OCI-LY7 (cell line): ENCODE measurements around the gene UCN3. TPM values are rescaled to one million over a fixed set of nuclear protein-coding genes. Genes with fewer than 3 reads are reported as not detected.

Experiments
- BruUV-seq: library from RNA; stranded (reverse); fragments of 400-500 nt; replicated peaks from 2 replicates; lab custom pipeline; 2021; lab: Mats Ljungman, UMichigan
- CTCF ChIA-PET: fragments of 300-600 bp; sonication (Branson Sonifier 250); formaldehyde crosslinking; loops from one replicate; lab custom pipeline; 2022; ENCODE audit warnings: antibody characterized with exemption; ENCODE audit not compliant: unreplicated experiment; lab: Charles Lee
- POLR2A ChIA-PET: fragments of 300-600 bp; sonication (Branson Sonifier 250); formaldehyde crosslinking; loops from one replicate; lab custom pipeline; 2022; ENCODE audit warnings: antibody characterized with exemption; lab: Charles Lee
- DNase-seq: peaks from one replicate; pipeline ENCODE4 v3.0.0-alpha.2; 2015; ENCODE audit warnings: low spot score
- H2AFZ ChIP-seq: fragments of 200-600 bp; sonication (generic), shearing (Covaris generic); 2 replicates; pipeline ENCODE4 v1.6.1; 2014; ENCODE audit warnings: mild to moderate bottlenecking, antibody characterized with exemption, low read length, moderate library complexity
- H3K27ac ChIP-seq: fragments of 200-600 bp; sonication (generic); 2 replicates; pipeline ENCODE4 v1.5.1; 2014; ENCODE audit warnings: mixed run types, low read depth, mild to moderate bottlenecking, moderate library complexity, low read length, inconsistent platforms; ENCODE audit not compliant: poor library complexity, severe bottlenecking
- H3K36me3 ChIP-seq: fragments of 200-600 bp; sonication (generic); 2 replicates; pipeline ENCODE4 v1.6.1; 2014; ENCODE audit warnings: mild to moderate bottlenecking, antibody characterized with exemption, low read length, moderate library complexity, mixed read lengths; ENCODE audit not compliant: insufficient read depth
- H3K4me1 ChIP-seq: fragments of 200-600 bp; sonication (generic); 2 replicates; pipeline ENCODE4 v1.5.1; 2014; ENCODE audit warnings: mild to moderate bottlenecking, low read length; ENCODE audit not compliant: insufficient read depth, poor library complexity, severe bottlenecking
- H3K4me2 ChIP-seq: fragments of 200-600 bp; sonication (generic); 2 replicates; pipeline ENCODE4 v1.6.1; 2014; ENCODE audit warnings: mild to moderate bottlenecking, low read length
- H3K4me3 ChIP-seq: fragments of 200-600 bp; sonication (generic); 2 replicates; pipeline ENCODE4 v1.5.1; 2014; ENCODE audit warnings: mild to moderate bottlenecking, low read depth, low read length; ENCODE audit not compliant: poor library complexity, severe bottlenecking
- H3K79me2 ChIP-seq: fragments of 200-600 bp; sonication (generic); 2 replicates; pipeline ENCODE4 v1.6.1; 2016; ENCODE audit warnings: low read depth, mild to moderate bottlenecking, low read length, moderate library complexity, mixed read lengths; ENCODE audit not compliant: insufficient read depth
- H3K9me2 ChIP-seq: fragments of 200-600 bp; sonication (generic); 2 replicates; pipeline ENCODE4 v1.6.1; 2016; ENCODE audit warnings: mild to moderate bottlenecking, low read length, mixed read lengths; ENCODE audit not compliant: insufficient read depth
- H3K9me3 ChIP-seq: fragments of 200-600 bp; sonication (generic); 2 replicates; pipeline ENCODE4 v1.6.1; 2014; ENCODE audit warnings: mild to moderate bottlenecking, mixed run types, low read length, mixed read lengths
- H4K20me1 ChIP-seq: fragments of 200-600 bp; sonication (generic); 2 replicates; pipeline ENCODE4 v1.6.1; 2014; ENCODE audit warnings: mild to moderate bottlenecking, antibody characterized with exemption, low read length, moderate library complexity, mixed read lengths; ENCODE audit not compliant: insufficient read depth
- EZH2phosphoT487 ChIP-seq: fragments of 200-600 bp; sonication (generic); IDR thresholded peaks from 2 replicates; pipeline ENCODE4 v1.6.1; 2018; ENCODE audit warnings: low read depth, borderline replicate concordance, mild to moderate bottlenecking, mixed run types, antibody characterized with exemption, low read length, moderate library complexity, mixed read lengths
- intact Hi-C: fragments of 100-400 bp; cut with micrococcal nuclease; formaldehyde crosslinking; loops from one replicate; pipeline ENCODE4 v1.10.0; 2022; ENCODE audit not compliant: unreplicated experiment
- total RNA-seq, 2 experiments: library from RNA; depleted of rRNA in 1 of 2; stranded (reverse); fragments of >200 nt in 1 of 2; shearing (Covaris generic) in 1 of 2; gene quantifications; 2 replicates each; pipeline ENCODE4 v1.2.3, GENCODE V29; 2014 to 2022
- TF ChIP-seq, protein P1 (sequence below): fragments of 200-600 bp; sonication (generic); conservative IDR thresholded peaks from 2 replicates; pipeline ENCODE4 v1.5.1; 2014; ENCODE audit warnings: mild to moderate bottlenecking, antibody characterized with exemption, low read length, moderate library complexity, mixed read lengths

The UCN3 gene
- total RNA-seq, 2 experiments from 2014 or later: not detected

DNA sequence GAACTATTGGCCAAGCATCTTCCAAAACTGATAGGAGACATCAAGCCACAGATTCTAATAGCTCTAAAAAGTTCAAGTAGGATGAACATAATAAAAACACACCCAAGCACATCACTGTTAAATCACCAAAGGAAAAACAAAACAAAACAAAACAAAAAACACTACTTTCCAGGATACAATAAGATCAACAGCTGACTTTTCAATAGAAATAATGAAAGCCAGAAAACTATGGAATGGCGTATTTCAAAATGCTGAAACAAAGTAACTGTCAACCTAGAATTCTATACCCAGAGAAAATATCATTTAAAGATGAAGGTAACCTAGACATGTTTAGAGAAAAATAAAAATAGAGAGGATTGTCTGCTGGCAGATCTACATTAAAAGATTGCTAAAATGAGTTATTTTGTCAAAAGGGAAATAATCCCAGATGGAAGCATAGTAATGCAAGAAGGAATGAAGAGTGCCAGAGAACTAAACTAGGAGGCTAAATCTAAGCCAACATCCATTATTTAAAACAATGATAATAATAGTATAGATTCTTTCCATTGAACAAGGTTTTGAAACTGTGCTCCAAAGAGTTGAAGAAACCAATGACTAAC is 25.9 kb downstream of the UCN3 start:
- CTCF ChIA-PET: no interaction called here
- no TSS peak for BruUV-seq

DNA sequence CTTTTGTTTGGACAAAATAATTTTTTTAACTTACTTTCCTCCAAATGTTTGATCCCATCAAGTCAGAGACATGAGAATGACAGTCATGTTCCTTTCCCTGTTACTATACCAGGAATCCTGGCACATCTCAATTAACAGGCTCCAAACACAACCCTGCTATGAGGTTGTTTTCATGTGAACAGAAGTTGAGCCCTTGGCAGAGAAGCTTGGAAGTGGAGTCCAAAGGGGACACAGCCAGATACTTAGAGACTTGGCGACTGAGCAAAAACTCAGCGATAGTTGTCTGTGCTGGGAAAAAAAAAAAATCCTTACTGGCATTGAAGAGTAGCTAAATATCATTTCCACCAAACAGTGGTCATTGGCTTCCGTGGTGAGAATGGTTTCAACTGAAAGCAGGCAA is 27.0 kb downstream of the UCN3 start:
- Histone ChIP-seq H3K9me2 (no peaks in the 10 kb centered on the region), H2AFZ (no peak overlapping the region), H3K4me3 (no peak overlapping the region), H3K79me2 (no peaks in the 10 kb centered on the region), H3K27ac (no peak overlapping the region), H3K36me3 (no peaks in the 10 kb centered on the region), H3K4me2 (no peak overlapping the region), H4K20me1 (no peaks in the 10 kb centered on the region), H3K9me3 (peaks cover 18% of the 10 kb centered on the region), H3K4me1 (no peaks in the 10 kb centered on the region)
- TF ChIP-seq EZH2phosphoT487: no peak
- TF ChIP-seq, protein P1, sequence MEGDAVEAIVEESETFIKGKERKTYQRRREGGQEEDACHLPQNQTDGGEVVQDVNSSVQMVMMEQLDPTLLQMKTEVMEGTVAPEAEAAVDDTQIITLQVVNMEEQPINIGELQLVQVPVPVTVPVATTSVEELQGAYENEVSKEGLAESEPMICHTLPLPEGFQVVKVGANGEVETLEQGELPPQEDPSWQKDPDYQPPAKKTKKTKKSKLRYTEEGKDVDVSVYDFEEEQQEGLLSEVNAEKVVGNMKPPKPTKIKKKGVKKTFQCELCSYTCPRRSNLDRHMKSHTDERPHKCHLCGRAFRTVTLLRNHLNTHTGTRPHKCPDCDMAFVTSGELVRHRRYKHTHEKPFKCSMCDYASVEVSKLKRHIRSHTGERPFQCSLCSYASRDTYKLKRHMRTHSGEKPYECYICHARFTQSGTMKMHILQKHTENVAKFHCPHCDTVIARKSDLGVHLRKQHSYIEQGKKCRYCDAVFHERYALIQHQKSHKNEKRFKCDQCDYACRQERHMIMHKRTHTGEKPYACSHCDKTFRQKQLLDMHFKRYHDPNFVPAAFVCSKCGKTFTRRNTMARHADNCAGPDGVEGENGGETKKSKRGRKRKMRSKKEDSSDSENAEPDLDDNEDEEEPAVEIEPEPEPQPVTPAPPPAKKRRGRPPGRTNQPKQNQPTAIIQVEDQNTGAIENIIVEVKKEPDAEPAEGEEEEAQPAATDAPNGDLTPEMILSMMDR: no peak
- no TSS peak for BruUV-seq
- POLR2A ChIA-PET: interaction anchor here (0.6 to 0.9 kb wide), 2 partner anchors 22 to 603 kb away, joined by 3 read pairs; no protein-coding TSS in a partner anchor
- intact Hi-C loops: no loop called here
- CTCF ChIA-PET: no interaction called here
- DNase-seq: no peak

More for the DNA sequence above, 25.9 kb downstream of the UCN3 start:
- POLR2A ChIA-PET: no interaction called here
- H2AFZ ChIP-seq: no peak overlapping the region
- H3K4me2 ChIP-seq: no peak overlapping the region
- no peaks in the 10 kb centered on the region for H4K20me1 ChIP-seq
- intact Hi-C loops: no loop called here
- no peaks in the 10 kb centered on the region for H3K79me2 ChIP-seq
- peaks cover 18% of the 10 kb centered on the region for H3K9me3 ChIP-seq
- TF ChIP-seq, protein P1: no peak
- no peak for TF ChIP-seq EZH2phosphoT487
- no peak overlapping the region for H3K4me3 ChIP-seq
- H3K4me1 ChIP-seq: no peaks in the 10 kb centered on the region
- no peak for DNase-seq
- H3K27ac ChIP-seq: no peak overlapping the region
- no peaks in the 10 kb centered on the region for H3K9me2 ChIP-seq
- no peaks in the 10 kb centered on the region for H3K36me3 ChIP-seq

DNA sequence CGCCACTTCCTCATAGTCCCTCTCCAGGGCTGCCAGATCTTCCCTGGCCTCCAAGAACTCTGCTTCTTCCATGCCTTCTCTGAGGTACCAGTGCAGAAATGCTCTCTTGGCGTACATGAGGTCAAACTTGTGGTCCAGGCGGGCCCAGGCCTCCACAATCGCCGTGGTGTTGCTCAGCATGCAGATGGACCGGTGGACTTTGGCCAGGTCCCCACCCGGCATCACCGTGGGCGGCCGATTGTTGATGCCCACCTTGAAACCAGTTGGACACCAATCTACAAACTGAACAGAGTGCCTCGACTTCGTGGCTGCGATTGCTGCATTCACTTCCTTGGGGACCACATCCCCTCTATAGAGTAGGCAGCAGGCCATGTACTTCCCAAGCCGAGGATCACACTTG is 28.8 kb downstream of the UCN3 start:
- no TSS peak for BruUV-seq

More for the DNA sequence above, 28.8 kb downstream of the UCN3 start:
- no peak overlapping the region for H3K4me3 ChIP-seq
- H3K9me3 ChIP-seq: peaks cover 18% of the 10 kb centered on the region
- no peaks in the 10 kb centered on the region for H3K79me2 ChIP-seq
- no peaks in the 10 kb centered on the region for H4K20me1 ChIP-seq
- no peak overlapping the region for H3K27ac ChIP-seq
- TF ChIP-seq EZH2phosphoT487: no peak
- no peaks in the 10 kb centered on the region for H3K4me1 ChIP-seq
- intact Hi-C loops: no loop called here
- H3K4me2 ChIP-seq: no peak overlapping the region
- H2AFZ ChIP-seq: no peak overlapping the region
- no peaks in the 10 kb centered on the region for H3K9me2 ChIP-seq
- ChIA-PET POLR2A (no interaction called here), CTCF (no interaction called here)
- no peak for DNase-seq
- no peaks in the 10 kb centered on the region for H3K36me3 ChIP-seq
